HG02798 (cell line): ENCODE results near the gene CAST.

ENCODE experiments used
- ATAC-seq: cut with Tn5 transposase; IDR thresholded peaks from one replicate; pipeline ENCODE4 v1.9.1; 2021; ENCODE audit warnings: mild to moderate bottlenecking; ENCODE audit not compliant: unreplicated experiment, poor library complexity

Gene CAST

GRCh38 chr5:96708600-96708999, 46.4 kb downstream of the CAST start:
- no peak for ATAC-seq

GRCh38 chr5:96709152-96709821, 47.1 kb downstream of the CAST start:
- ATAC-seq = no peak

- ATAC-seq = no peak
Observed at GRCh38 chr5:96712100-96712746, 50.0 kb downstream of the CAST start.

GRCh38 chr5:96714450-96714849, 52.3 kb downstream of the CAST start:
- no peak for ATAC-seq

- peak; percentile 47 for ATAC-seq
Observed at GRCh38 chr5:96714951-96715451, 52.8 kb downstream of the CAST start.

- no peak for ATAC-seq
Observed at GRCh38 chr5:96716007-96716406, 53.8 kb downstream of the CAST start.

- no peak for ATAC-seq
Observed at GRCh38 chr5:96716716-96717115, 54.5 kb downstream of the CAST start.

GRCh38 chr5:96717874-96718273, 55.7 kb downstream of the CAST start:
- ATAC-seq = no peak

- no peak for ATAC-seq
Observed at GRCh38 chr5:96718635-96719077, 56.5 kb downstream of the CAST start.

GRCh38 chr5:96720408-96720807, 58.2 kb downstream of the CAST start:
- no peak for ATAC-seq

GRCh38 chr5:96721351-96721977, 59.3 kb downstream of the CAST start:
- no peak for ATAC-seq

- ATAC-seq = no peak
Observed at GRCh38 chr5:96725257-96725656, 63.1 kb downstream of the CAST start.

GRCh38 chr5:96726802-96727201, 64.6 kb downstream of the CAST start:
- ATAC-seq = no peak

GRCh38 chr5:96729156-96729555, 67.0 kb downstream of the CAST start:
- no peak for ATAC-seq

- no peak for ATAC-seq
Observed at GRCh38 chr5:96730586-96730985, 68.4 kb downstream of the CAST start.

- ATAC-seq = no peak
Observed at GRCh38 chr5:96733771-96734500, 71.8 kb downstream of the CAST start.

- ATAC-seq = no peak
Observed at GRCh38 chr5:96734871-96735325, 72.7 kb downstream of the CAST start.

GRCh38 chr5:96736937-96737336, 74.8 kb downstream of the CAST start:
- ATAC-seq = no peak

- no peak for ATAC-seq
Observed at GRCh38 chr5:96741106-96741505, 78.9 kb downstream of the CAST start.

- no peak for ATAC-seq
Observed at GRCh38 chr5:96741891-96742309, 79.7 kb downstream of the CAST start.

GRCh38 chr5:96742538-96742937, 80.4 kb downstream of the CAST start:
- ATAC-seq = no peak
